Skeletal muscle cell (primary cell): ENCODE results near the gene PPP2R3B.
"Not testable (repeated sequence)": the region's sequence is repeated elsewhere in the genome, so short reads cannot be mapped to it uniquely, and the experiment has no call there.

Experiments used
- DNase-seq: peaks from one replicate; pipeline ENCODE4 v3.0.0-alpha.2; 2010; ENCODE audit warnings: low read depth
- H3K4me3 ChIP-seq: 2 replicates; pipeline ENCODE4 v1.5.1; 2011; ENCODE audit warnings: low read depth, mild to moderate bottlenecking, control low read depth, low read length, moderate library complexity

PPP2R3B gene, protein sequence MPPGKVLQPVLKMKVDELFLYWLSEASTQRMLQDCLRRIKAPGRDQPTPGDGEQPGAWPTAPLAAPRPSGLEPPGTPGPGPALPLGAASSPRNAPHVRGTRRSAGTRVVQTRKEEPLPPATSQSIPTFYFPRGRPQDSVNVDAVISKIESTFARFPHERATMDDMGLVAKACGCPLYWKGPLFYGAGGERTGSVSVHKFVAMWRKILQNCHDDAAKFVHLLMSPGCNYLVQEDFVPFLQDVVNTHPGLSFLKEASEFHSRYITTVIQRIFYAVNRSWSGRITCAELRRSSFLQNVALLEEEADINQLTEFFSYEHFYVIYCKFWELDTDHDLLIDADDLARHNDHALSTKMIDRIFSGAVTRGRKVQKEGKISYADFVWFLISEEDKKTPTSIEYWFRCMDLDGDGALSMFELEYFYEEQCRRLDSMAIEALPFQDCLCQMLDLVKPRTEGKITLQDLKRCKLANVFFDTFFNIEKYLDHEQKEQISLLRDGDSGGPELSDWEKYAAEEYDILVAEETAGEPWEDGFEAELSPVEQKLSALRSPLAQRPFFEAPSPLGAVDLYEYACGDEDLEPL

DNA sequence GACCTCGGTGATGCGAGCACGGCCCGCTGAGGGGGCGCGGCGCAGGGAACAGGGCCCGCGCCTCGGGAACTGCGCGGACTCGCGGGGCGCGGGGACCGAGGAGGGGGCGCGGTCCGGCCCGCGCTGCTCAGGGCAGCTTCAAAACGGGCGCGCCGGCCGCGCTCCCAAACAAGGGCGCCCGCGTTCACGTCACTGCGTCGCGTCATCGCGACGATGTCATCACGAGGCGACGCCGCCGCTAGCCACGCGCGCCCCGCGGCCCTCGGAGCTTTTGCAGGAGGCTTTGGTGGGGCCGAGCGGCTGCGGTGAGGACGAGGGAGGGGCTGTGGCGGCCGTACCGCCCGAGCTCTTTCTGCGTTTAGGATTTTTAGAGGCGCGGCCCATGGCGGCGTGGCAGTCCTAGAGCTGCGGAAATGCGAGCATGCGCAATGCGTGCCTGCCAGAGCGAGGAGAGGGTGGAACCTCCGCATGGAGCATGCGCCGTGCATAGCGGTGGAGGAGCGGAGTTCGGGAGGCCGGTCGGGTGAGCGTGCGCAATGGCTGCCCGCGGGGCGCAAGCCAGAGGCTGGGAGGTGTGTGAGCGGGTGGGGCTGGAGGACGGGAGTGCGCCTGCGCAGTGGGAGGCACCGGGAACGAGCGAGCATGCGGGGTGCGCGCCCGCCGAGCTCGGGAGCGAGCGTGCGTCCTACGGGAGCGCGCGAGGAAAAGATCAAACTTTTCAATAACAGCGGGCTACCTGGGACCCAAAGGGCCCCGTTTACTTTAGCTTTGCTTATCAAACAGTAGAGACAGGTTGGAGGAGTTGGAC, at the start of gene PPP2R3B:
Gene PPP2R3B (minus strand): TSS at position 140 of the 808 bp plus-strand sequence. CDS start 216 bp downstream, outside the sequence.
- peak within 1 kb of the TSS; percentile 80 for H3K4me3 ChIP-seq
- DNase-seq = peak; percentile 92

DNA sequence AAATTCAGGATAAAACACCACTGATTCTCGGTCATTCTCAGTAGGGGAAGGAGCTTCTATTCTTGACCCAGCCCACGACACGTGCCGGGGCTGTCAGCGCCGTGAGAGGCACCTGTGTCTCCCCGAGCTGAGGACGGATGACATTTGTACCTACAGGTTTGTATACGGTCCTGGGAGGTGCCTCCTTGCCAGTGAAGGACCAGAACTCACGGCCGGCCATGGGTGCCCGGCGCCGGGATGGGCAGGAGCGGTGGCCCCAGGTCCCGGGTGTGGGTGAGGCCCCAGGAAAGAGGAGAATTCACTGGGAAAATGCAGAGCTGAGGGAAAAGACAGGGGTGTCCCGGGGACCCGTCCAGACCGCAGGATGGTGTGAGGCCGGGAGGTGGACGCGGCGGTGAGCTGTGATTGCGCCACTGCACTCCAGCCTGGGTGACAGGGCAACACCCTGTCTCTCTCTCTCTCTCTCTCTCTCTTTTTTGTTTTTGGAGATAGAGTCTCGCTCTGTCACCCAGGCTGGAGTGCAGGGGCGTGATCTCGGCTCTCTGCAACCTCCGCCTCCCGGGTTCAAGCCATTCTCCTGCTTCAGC, 48.9 kb upstream of the PPP2R3B start:
- DNase-seq = no peak
- H3K4me3 ChIP-seq = no peak overlapping the region

DNA sequence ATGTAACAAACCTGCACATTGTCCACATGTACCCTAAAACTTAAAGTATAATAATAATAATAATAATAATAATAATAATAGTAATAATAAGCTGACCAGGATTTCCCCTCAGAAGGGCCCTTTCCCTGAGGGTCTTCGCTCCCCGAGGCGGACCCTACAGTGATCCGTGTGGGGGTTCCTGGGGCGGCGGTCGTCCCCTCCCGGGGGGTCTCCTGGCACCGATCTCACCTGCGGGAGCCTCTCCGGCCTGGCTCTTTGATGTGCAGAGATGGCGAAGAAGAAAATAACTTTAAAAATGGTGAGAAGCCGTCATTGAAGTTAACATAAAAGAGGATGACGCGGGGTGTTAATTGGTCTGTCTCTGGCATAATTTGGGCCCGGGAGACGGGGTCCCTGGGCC, 48.2 kb upstream of the PPP2R3B start:
- no peak overlapping the region for H3K4me3 ChIP-seq
- no peak for DNase-seq

DNA sequence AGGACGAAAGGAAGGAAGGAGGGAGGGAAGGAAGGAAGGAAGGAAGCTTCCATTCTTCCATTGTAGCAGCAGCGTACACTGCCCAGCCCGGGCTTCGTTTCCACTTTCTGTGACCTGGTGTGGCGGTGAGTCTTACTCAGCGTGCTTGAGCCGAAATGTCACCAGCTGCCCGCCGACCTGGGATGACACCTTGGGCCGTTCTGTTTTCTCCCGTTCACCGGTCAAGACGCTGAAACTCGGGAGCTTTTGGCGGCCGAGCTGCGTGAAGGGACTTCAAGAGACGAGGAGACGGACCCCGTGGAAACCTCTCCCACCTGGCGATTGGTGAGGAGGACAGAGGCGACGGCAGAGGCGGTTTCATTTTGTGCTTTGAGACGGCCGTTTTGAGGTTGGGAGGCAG, 47.1 kb upstream of the PPP2R3B start:
- DNase-seq = no peak
- H3K4me3 ChIP-seq = no peak overlapping the region

DNA sequence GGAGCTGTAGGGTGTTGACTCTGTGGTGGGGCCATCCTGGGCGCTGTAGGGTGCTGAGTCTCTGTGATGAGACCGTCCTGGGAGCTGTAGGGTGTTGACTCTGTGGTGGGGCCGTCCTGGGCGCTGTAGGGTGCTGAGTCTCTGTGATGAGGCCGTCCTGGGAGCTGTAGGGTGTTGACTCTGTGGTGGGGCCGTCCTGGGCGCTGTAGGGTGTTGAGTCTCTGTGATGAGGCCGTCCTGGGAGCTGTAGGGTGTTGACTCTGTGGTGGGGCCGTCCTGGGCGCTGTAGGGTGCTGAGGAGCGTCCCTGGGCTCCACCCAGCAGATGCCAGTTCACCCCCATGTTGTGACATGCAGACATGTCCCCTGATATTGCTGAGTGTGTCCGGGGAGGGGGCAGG, 46.0 kb upstream of the PPP2R3B start:
- not testable (repeated sequence) for DNase-seq, H3K4me3 ChIP-seq

DNA sequence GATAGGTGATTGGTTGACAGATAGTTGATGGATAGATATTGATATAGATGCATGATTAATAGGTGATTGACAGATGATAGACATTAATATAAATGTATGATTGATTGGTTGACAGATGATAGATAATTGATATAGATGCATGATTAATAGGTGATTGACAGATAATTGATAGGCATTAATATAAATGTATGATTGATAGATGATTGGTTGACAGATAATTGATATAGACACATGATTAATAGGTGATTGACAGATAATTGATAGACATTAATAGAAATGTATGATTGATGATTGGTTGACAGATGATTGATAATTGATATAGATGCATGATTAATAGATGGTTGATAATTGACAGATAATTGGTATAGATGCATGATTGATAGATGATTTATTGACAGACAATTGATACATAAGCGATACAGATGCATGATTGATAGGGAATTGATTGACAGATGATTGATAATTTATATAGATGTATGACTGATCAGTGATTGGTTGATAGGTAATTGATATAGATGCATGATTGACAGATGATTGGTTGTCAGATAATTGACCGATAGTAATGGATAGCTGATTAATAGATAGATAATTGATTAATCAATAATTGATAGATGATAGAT, 44.9 kb upstream of the PPP2R3B start:
- H3K4me3 ChIP-seq = no peak overlapping the region
- DNase-seq = no peak

DNA sequence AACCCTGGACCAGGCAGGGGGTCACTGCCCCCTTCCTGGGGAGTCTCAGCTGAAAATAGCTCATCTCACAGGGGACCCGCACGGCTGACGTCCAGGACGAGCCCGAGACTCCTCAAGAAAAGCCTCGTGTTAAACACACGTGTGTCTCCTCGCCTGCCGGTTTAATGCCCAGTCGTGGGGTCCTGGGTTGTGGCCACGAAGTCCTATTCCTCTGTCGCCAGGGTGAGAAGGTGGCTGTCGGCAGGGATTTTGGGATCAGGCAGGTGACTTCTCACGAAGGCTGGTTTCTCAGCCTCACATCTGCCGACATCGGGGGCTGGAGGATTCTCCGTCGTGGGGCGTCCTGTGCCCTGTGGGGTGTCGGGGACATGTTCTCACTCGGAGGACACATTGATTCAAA, 44.3 kb upstream of the PPP2R3B start:
- DNase-seq = no peak
- no peak overlapping the region for H3K4me3 ChIP-seq

DNA sequence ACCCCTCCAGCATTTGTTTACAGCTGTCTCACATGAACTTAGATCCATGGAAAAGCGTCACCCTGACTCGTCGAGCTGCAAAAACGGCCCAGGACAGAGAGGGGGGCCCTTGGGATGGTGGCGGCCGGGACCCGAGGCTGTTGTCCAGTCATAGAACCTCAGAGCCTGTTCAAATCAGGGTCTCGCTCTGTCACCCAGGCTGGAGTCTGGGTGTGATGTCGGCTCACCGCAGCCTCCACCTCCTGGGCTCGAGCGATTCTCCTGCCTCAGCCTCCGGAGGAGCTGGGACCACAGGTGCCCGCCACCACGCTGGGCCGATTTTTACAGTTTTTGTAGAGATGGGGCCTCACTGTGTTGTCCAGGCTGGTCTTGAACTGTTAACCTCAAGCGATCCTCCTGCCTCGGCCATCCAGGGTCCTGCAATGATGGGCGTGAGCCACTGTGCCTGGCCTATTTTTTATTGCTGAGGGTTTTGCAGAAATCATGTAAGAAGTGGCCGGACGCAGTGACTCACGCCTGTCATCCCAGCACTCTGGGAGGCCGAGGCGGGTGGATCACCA, 42.6 kb upstream of the PPP2R3B start:
- DNase-seq = no peak

DNA sequence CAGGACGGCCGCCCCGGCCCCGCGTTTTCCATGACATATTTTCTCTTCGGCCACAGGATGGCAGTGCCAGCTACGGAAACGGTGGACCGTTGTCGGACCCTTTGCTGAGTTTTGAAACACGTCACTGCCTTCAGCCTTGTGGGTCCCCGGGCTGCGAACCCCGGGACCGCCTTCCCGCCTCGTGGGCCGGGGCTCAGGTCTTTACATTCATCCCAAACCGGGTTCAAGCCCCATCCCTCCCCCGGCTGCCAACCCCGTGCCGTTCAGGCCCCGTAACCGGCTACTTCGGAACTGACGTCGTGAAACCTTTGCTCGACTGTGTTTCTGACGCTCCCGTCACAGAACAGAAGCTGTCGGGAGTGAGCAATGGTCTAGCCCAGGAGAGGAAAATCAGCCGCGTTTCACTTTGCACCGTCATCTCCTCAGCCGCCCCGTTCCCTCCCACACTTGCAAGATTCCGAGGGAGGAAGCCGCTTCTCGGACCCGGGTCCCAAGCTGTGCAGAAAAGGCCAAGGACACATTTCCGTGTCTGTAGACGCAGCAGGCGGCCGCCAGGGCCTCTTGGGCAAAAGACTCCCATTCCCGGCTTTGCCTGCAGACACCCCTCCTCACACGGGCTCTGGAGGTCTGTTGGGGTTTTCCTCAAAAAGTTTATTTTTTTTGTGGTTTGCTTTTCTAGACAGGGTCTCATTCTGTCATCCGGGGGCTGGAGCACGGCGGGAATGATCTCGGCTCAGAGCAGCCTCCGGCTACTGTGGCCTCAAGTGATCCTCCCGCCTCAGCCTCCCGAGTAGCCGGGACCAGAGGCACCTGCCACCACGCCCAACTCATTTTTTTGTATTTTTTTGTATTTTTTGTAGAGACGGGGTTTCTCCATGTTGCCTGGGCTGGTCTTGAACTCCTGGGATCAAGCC, 41.4 kb upstream of the PPP2R3B start:
- no peak for DNase-seq
- H3K4me3 ChIP-seq = peak overlapping the region; percentile 38

More for the DNA sequence above, 42.6 kb upstream of the PPP2R3B start:
- H3K4me3 ChIP-seq = no peak overlapping the region

DNA sequence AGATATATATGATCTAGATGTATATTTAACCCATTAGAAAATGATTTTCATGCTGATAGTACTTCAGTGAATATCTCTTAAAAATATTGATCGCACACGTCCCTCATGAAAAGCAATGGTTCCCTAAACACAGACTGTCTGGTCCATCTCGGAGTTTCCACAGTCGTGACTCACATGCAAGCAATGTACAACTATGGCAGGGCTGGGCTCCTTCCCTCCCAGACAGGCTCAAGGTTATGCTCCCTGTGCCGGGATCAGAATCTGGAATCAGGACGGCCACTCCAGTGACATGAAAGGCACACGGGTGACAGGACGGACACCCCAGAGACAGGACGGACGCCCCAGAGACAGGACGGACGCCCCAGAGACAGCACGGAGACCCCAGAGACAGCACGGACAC, 40.2 kb upstream of the PPP2R3B start:
- DNase-seq = no peak
- H3K4me3 ChIP-seq = no peak overlapping the region

DNA sequence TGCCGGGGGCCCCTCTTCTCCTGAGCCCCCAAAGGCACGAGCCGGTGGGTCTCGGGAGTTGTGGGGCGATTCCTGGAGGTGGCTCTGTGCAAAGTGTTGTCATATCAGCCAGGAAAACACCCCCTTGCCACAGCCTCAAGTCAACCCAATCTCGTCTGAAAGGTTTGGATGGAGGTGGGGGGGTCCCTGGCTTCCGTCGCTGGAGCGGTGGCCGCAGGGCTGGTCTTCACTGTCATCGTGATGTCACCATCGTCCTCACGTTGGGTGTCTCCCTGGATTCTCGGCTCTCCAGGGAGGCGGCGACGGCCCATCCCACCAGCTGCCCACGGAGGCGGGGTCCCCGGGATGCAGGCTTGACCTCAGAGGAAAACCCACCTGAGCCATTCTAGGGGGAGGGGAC, 38.3 kb upstream of the PPP2R3B start:
- no peak for DNase-seq
- H3K4me3 ChIP-seq = no peak overlapping the region

DNA sequence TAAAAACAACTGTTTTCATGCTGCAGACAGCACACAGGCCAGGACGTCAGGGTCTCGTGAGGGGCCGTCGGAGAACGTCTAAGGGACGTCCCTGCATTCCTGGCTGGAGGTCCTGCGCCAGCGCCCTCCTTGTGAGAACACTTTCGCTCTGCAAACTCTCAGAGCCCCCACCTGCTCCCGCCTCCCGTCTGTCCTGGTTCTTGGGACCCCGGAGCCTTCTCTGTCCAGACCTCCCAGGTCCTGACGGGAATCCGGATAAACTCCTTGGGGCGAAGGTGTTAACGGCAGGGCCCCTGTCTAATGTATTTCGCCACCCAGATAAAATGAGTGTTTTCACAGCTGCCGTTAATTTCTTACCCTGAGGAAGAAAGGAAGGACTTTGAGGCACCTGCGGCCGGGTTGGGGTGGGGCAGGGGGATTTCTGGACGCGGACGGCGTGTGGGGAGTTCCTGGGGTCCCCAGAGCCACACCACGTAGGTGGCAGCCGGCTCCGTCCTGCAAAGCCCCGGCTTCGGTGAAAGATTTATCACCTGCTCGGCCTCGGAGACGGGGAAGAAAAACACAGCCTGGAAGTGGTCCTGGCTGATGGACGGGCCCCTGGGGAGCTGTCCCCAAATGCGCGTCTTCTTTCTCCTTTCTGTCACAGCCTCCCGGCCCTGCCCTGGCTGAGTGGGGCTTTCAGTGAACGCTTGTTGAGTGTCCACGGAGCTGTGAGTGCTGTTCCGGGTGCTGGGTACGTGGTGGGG, 35.1 kb upstream of the PPP2R3B start:
- DNase-seq = no peak
- H3K4me3 ChIP-seq = no peak overlapping the region

DNA sequence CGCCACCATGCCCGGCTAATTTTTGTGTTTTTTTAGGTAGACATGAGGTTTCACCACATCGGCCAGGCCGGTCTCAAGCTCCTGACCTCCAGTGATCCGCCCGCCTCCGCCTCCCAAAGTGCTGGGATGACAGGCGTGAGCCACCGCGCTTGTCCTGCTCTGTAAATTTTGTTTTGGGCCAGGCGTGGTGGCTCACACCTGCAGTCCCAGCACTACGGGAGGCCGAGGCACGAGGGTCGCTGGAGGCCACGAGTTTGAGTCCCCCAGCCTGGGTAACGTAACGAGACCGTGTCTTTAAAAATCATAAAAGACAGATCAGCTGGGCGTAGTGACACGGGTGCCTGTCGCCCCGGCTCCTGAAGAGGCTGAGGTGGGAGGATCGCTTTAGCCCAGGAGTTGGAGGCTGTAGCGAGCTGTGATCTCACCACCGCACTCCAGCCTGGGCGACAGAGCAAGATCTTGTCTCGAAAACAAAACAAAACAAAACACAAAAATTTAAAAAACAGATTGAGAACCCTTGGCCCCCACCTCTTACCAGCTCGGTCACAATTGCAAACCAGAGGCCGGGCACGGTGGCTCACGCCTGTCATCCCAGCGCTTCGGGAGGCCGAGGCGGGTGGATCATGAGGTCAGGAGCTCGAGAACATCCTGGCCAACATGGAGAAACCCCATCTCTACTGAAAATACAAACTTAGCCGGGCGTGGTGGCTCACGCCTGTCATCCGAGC, 34.0 kb upstream of the PPP2R3B start:
- H3K4me3 ChIP-seq = no peak overlapping the region
- no peak for DNase-seq

DNA sequence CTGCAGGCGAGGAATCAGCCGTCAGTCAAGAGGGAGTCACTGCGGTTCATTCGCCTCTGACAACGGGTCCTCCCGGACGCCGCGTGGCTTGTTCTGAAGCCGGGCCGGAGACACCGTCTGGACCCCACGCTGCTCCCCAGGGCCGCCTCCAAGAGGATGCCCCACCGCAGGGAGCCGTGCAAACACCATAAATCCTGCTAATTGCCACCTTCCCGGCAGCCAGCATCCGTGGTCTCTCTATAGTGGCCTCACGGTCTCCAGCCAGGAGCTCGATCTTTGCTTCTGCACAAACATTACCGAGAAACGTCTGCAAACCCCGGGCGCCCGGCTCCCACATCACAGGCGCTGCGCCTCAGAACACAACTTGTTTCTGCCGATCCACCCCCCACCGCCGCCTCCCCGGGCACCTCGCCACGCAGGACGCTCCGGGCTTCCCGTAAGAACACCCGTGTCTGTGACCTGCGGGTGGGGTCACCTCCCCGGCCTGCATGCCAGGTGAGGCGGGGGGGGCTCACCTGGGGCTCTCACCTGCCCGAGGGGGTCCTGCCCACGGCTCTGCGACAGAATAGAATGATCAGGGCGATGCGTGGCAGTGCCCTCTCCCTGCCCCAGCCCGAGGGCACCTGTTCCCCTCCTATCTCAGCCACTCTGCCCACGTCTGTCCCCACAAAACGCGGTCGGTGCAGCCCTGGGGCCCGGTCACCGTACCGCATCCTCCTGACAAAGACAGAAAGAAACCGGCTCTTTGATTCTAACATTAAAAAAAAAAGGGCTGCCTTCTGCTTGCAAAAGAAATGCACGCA, 32.4 kb upstream of the PPP2R3B start:
- no peak overlapping the region for H3K4me3 ChIP-seq
- no peak for DNase-seq

DNA sequence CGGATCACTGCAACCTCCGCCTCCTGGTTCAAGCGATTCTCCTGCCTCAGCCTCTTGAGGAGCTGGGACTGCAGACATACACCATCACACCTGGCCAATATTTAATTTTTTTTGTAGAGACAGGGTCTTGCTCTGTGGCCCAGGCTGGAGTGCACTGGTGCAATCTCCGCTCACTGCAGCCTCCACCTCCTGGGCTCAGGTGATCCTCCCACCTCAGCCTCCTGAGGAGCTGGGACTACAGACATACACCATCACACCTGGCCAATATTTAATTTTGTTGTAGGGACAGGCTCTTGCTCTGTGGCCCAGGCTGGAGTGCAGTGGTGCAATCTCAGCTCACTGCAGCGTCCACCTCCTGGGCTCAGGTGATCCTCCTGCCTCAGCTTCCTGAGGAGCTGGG, 28.8 kb upstream of the PPP2R3B start:
- H3K4me3 ChIP-seq = not testable (repeated sequence)

More for the DNA sequence above, 28.8 kb upstream of the PPP2R3B start:
- not testable (repeated sequence) for DNase-seq
